GM19463 (cell line): ENCODE data around the gene UBE2E2.

Source experiments
- ATAC-seq: cut with Tn5 transposase; IDR thresholded peaks from one replicate; pipeline ENCODE4 v1.9.1; 2021; ENCODE audit warnings: mild to moderate bottlenecking, moderate library complexity; ENCODE audit not compliant: unreplicated experiment

The UBE2E2 gene

GRCh38 chr3:23272820-23273219, 69.7 kb downstream of the UBE2E2 start:
- ATAC-seq: no peak

DNA sequence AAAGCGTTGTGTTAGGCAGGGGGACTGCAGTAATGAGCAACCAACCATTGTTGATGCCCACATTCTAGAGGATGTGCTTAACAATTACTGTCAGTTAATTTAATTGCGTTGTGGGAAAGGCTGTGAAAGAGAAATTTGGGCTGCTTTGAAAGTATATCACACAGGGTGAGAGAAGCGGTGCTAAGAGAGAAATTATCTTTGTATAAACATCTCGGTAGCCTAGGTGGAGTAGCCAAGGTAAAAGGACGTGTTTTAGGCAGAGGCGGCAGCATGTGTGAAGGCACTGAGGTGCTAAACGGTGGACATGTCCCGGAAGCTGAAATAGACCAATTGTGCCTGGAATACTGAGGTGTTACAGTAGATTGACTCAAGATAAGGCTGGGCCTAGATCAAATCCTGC, 71.9 kb downstream of the UBE2E2 start:
- no peak for ATAC-seq

DNA sequence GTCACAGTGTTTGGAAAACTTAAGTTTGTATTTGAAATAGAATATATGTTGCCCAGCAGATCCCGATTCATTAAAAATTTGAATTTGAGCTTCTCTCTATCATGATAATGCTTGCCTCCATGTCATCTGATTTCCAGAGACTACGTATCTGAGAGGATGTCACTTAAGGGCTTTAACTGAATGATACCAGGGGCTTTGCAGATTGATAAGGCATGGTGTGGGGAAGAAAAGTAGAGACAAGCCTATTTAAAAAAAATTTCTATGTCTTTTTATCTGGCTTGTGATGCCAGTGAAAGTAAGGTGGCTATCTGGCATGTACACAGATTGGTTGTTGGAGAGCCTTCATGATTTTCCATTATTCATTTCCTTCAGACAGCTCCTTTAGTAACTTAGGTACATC, 72.7 kb downstream of the UBE2E2 start:
- ATAC-seq: no peak

DNA sequence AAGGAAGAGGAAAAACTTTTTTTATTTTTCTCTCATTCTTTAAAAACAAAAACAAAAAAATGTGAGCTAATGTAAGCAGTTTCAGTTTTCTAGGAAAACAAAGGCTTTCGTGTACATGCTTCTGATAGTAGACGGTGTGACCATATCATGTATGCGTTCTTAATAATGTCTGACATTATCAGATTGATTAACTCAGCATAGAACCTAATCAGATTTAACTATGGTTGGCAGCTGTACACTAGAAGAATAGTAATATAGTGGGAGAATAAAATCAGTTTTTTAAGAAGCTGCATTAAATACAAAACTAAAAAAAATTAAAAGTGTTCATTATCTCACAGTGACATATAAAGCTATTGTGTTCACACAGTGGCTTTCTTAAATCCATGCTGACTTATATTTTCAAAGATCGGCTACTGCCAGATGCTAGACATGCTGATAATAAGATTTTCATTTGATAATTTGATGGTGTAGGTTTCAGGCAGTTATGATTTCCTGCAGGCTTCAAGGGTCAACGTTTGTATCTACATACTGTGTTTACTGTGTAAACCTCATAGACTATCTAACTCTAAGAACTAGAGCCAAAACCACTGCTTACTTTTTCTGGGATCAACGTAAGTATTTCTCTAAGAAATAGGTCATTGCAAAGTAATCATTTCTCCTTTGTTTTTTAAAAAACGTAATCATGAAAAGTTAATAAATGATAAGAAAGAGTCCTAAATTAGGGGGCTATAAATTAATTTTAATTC, 74.0 kb downstream of the UBE2E2 start:
- no peak for ATAC-seq

- ATAC-seq: no peak
These were observed 74.6 kb downstream of the UBE2E2 start for GRCh38 chr3:23277688-23278087.

DNA sequence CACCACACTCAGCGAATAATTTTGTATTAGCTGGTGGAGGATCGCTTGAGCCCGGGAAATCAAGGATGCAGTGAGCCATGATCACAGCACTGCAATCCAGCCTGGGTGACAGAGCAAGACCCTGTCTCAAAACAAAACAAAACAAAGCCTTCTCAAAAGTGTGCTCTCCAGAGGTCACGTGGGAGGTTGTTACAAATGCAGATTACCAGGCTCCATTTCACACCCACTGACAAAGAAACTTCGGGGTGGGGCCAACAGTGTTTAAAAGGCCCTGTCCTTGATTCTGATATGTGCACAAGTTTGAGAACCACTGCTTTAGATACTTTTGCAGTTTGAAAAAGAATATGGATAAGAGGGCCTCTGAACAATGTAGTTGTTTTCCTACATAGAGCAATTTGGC, 80.5 kb downstream of the UBE2E2 start:
- no peak for ATAC-seq

GRCh38 chr3:23288286-23288685, 85.2 kb downstream of the UBE2E2 start:
- ATAC-seq: no peak

DNA sequence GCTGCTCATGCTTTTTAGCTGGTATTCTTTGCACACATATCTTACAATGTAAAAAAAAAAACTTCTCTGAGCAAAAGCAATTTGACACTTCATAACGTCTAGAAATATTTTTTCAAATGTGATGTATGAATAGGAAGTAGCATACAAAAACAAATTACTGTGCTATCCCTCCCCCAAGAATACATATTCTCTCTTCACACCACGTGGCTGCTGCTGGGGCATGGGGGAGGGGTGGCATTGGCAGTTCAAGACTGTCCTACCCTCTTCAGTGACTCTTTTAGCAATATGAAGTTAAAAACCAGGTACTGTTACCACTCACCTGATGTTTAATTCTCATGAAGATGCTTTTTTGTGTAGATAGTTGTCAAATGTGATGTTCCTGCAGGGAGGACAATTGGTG, 85.6 kb downstream of the UBE2E2 start:
- ATAC-seq: no peak

- ATAC-seq: no peak
These were observed 89.3 kb downstream of the UBE2E2 start for GRCh38 chr3:23292432-23292831.

GRCh38 chr3:23294770-23295387, 91.8 kb downstream of the UBE2E2 start:
- no peak for ATAC-seq

DNA sequence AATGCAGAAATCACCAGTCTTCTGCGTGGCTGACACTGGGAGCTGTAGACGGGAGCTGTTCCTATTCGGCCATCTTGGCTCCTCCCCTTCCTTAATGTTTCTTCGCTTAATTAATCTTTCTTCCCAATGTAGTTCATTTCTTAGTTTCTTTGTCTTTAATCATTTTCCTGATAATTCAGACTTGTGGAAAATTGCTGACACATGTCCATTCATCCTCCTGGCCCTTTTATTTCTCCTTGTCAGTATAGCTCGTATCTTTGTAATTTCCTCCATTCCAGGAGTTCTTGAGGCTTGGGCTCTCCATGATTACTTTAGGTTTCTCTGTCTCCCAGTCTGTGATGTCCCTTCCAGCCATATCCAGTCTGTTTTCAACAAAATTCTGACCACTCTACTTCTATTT, 98.7 kb downstream of the UBE2E2 start:
- no peak for ATAC-seq

DNA sequence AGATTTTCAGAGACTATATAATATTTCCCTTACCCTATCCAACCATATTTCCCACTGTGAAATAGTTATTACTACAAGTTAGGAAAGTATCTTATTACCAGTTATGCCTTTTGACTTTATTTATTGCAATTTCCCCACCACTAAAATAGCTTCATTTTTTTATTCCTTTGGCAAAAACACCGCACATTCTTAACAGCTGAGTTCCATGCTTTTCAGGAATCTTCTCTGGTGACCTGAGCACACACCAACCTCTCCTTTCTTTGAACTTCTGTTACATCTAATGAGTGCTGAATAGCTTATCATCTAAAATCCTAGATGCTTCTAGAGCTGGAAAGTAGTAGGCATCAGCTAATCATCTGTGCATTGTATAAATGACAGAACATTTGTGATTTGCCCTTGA, 99.1 kb downstream of the UBE2E2 start:
- ATAC-seq: no peak

- no peak for ATAC-seq
These were observed 100.6 kb downstream of the UBE2E2 start for GRCh38 chr3:23303601-23304217.

- ATAC-seq: no peak
These were observed 101.3 kb downstream of the UBE2E2 start for GRCh38 chr3:23304424-23304823.

- no peak for ATAC-seq
These were observed 106.0 kb downstream of the UBE2E2 start for GRCh38 chr3:23308986-23309625.

DNA sequence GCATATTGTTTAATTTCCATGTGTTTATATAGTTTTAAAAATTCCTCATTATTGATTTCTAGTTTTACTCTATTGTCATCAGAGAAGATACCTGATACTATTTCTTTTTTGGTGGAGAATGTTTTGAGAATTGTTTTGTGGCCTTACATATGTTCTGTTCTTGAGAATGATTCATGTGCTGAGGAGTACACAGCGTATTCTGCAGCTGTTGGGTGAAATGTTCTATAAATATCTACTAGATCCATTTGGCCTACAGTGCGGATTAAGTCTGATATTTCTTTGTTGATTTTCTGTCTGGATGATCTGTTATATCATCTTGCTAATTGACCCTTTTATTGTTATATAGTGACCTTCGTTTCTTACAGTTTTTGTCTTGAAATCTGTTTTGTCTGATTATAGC, 109.7 kb downstream of the UBE2E2 start:
- no peak for ATAC-seq

DNA sequence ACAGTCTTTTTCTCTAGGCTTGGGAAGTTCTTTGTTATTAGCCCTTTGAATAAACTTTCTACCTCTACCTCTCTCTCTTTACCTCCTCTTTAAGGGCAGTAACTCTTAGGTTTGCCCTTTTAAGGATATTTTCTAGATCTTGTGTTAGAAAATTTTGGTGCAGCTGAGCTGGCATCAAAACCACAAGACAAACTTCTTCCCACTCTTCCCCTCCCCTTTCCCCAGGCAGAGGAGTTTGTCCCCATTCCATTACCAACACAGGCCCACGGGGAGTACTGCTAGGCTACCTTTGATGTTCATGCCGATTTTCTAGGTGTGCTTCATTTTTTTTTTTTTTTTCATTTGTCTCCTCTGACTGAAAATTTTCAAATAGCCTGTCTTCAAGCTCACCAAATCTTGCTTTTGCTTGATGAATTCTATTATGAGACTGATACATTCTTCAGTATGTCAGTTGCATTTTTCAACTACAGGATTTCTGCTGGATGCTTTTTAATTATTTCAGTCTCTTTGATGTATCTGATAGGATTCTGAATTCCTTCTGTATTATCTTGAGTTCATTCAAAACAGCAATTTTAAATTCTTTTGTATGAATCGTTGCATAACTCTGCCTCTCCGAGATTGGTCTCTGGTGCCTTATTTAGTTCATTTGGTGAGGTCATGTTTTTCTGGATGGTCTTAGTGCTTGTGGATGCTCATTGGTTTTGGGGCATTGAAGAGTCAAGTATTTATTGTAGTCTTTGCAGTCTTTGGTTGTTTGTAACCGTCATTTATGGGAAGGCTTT, 112.0 kb downstream of the UBE2E2 start:
- no peak for ATAC-seq

GRCh38 chr3:23316924-23317323, 113.8 kb downstream of the UBE2E2 start:
- no peak for ATAC-seq

DNA sequence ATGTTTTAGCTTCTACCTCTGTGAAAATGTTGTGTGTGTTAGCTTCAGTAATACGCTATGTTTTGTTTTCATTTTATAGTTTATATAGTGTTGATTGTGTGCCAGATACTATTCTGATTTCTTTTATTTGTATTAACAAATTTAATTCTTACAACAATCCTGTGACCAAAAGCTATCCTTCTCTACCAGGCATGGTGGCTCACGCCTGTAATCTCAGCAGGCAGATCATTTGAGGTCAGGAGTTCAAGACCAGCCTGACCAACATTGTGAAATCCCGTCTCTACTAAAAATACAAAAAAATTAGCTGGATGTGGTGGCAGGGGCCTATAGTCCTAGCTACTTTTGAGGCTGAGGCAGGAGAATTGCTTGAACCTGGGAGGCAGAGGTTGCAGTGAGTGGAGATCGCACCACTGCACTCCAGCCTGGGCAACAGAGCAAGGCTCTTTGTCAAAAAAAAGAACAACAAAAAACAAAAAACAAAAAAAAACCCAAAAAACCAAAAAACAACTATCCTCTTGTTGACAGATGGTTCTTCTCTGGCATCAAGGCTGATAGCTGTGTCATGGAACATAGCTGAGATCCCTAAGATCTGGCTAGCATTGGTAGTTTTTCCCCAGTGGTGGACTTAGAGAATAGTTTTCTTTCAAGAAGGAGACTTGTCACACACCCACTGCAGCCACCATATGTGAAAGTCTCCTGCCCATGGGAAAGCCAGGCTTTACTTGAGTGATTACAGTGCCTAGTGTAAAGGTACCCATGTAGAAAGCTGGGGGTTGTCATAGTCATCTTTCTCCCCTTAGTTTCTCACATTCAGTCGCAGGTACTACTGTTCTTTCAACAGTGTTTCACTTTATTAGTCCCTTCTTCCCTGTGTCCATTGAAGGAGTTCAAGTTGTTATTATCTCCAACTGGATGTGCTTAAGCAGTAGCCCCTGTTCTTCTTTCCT, 116.5 kb downstream of the UBE2E2 start:
- ATAC-seq: no peak
